Mucosa of stomach (tissue), 1 donor: ENCODE results near the gene ADK.
"Not testable (repeated sequence)": the region's sequence is repeated elsewhere in the genome, so short reads cannot be mapped to it uniquely, and the experiment has no call there.

ENCODE experiments used
- H3K27me3 ChIP-seq: one replicate; pipeline ENCODE4 v1.7.0; 2013; ENCODE audit warnings: mild to moderate bottlenecking, low read length; ENCODE audit not compliant: control insufficient read depth, insufficient read depth
- H3K36me3 ChIP-seq: one replicate; pipeline ENCODE4 v1.7.0; 2013; ENCODE audit warnings: low read length; ENCODE audit not compliant: control insufficient read depth, insufficient read depth
- H3K4me1 ChIP-seq: one replicate; pipeline ENCODE4 v1.7.0; 2013; ENCODE audit warnings: mild to moderate bottlenecking, low read length; ENCODE audit not compliant: control insufficient read depth, insufficient read depth
- H3K4me3 ChIP-seq: one replicate; pipeline ENCODE4 v1.7.0; 2013; ENCODE audit warnings: low read length
- H3K9ac ChIP-seq: one replicate; pipeline ENCODE4 v1.7.0; 2013; ENCODE audit warnings: mild to moderate bottlenecking, low read length, moderate library complexity
- H3K9me3 ChIP-seq: one replicate; pipeline ENCODE4 v1.7.0; 2013; ENCODE audit warnings: mild to moderate bottlenecking, low read length, moderate library complexity; ENCODE audit not compliant: control insufficient read depth
- donor health status: Pancreatic carcinoma.

ADK gene

GRCh38 chr10:74573497-74573896, 422.5 kb downstream of the ADK start:
- not testable (repeated sequence) for H3K36me3 ChIP-seq, H3K4me1 ChIP-seq, H3K9me3 ChIP-seq, H3K27me3 ChIP-seq, H3K4me3 ChIP-seq, H3K9ac ChIP-seq

GRCh38 chr10:74575191-74575720, 424.2 kb downstream of the ADK start:
- H3K4me1 ChIP-seq = no peaks in the 10 kb centered on the region
- H3K36me3 ChIP-seq = no peaks in the 10 kb centered on the region
- H3K9me3 ChIP-seq = no peaks in the 10 kb centered on the region
- H3K9ac ChIP-seq = no peak overlapping the region
- no peak overlapping the region for H3K4me3 ChIP-seq
- no peaks in the 10 kb centered on the region for H3K27me3 ChIP-seq

DNA sequence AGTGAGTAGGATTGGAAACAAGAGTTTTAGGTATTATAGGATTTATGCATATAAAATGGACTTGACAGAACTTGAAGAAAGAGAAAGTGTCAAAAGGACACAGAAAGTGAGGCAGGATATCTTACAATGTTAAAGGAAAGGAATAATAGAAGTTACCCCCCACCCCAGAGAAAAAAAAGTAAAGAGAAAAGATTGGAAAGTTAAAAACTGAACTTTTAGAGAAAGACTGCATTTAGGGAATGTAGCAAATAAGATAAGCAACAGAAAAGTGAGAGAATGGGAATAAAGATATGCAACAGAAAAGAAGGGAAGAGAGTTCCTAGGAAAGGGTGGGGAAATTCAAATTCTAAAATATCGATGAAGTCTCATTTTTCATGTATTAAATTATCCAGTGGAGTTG, 424.9 kb downstream of the ADK start:
- H3K27me3 ChIP-seq = no peaks in the 10 kb centered on the region
- no peaks in the 10 kb centered on the region for H3K9me3 ChIP-seq
- no peaks in the 10 kb centered on the region for H3K36me3 ChIP-seq
- H3K4me1 ChIP-seq = no peaks in the 10 kb centered on the region
- H3K4me3 ChIP-seq = no peak overlapping the region
- H3K9ac ChIP-seq = no peak overlapping the region

GRCh38 chr10:74576586-74576985, 425.6 kb downstream of the ADK start:
- Histone ChIP-seq H3K4me1 (no peaks in the 10 kb centered on the region), H3K9me3 (no peaks in the 10 kb centered on the region), H3K36me3 (no peaks in the 10 kb centered on the region)

DNA sequence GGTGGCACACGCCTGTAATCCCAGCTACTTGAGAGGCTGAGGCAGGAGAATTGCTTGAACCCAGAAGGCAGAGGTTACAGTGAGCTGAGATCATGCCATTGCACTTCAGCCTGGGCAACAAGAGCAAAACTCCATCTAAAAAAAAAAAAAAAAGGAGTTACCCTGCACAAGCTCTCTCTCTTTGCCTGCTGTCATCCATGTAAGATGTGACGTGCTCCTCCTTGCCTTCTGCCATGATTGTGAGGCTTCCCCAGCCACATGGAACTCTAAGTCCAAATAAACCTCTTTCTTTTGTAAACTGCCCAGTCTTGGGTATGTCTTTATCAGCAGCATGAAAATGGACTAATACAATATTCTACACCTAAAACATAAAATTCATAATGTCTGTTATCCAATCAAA, 429.4 kb downstream of the ADK start:
- not testable (repeated sequence) for H3K9ac ChIP-seq, H3K36me3 ChIP-seq, H3K27me3 ChIP-seq, H3K9me3 ChIP-seq, H3K4me3 ChIP-seq, H3K4me1 ChIP-seq

More at GRCh38 chr10:74576586-74576985, 425.6 kb downstream of the ADK start:
- Histone ChIP-seq H3K4me3 (no peak overlapping the region), H3K27me3 (no peaks in the 10 kb centered on the region), H3K9ac (no peak overlapping the region)

DNA sequence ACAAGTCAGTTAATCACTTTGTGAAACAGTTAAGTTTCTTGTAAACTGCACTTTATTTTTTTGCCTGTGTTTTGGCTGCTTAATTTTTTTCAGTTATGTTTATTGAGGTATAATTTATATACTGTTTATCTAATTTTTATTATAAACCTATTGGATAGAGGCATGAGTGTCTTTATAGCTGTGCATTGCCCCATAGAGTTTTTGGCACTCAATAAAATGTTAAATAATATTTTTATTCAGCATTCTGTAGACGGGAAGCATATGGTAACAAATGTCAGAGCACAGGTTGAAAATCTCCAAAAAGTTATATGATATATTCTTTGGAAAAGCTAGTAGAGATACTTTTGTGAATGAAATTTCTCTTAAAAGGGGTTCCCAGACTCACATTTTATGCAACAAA, 431.5 kb downstream of the ADK start:
- no peaks in the 10 kb centered on the region for H3K27me3 ChIP-seq
- H3K4me3 ChIP-seq = no peak overlapping the region
- H3K4me1 ChIP-seq = peaks cover 4% of the 10 kb centered on the region
- H3K36me3 ChIP-seq = no peaks in the 10 kb centered on the region
- no peak overlapping the region for H3K9ac ChIP-seq
- H3K9me3 ChIP-seq = no peaks in the 10 kb centered on the region

DNA sequence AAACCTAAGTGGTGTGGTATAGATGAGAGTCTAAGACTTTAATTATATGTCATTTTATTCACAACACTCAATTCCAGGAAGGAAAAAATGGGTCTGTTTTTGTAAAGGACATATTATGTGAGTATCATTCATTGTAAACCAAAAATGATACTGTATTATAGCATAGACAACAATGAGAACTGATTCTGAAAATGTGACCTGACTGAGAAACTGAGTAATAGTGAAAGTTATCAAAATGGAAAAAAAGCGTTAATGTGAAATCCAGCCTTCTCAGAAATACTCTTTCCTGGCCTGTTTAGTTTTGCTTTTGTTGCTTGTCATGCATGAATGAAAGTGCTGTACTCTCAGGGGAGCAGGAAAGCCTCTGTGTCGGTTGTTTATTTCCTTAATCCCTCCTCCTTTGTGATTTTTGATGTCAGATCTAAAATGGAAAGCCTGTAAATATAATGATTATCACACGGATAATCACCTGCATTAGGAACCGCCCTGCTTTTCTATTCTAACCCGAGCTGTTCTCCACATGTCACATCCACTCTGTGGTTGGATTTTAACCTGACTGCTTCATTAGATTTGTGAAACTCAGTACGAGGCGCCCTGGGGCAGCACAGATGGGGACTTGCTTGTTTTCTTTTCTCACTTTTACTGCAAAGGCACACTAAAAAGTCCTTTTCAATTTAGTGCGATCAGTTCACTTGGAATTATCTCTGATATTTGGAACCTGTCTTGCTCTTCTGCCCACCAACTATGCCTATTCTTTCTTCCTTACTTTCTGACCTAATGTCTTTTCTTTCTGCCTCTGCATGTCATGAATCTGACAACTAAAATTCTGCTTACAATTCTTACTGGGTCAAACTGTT, 434.4 kb downstream of the ADK start:
- Histone ChIP-seq H3K9me3 (no peaks in the 10 kb centered on the region), H3K27me3 (no peaks in the 10 kb centered on the region), H3K9ac (no peak overlapping the region), H3K4me3 (no peak overlapping the region), H3K4me1 (peaks cover 14% of the 10 kb centered on the region), H3K36me3 (no peaks in the 10 kb centered on the region)

DNA sequence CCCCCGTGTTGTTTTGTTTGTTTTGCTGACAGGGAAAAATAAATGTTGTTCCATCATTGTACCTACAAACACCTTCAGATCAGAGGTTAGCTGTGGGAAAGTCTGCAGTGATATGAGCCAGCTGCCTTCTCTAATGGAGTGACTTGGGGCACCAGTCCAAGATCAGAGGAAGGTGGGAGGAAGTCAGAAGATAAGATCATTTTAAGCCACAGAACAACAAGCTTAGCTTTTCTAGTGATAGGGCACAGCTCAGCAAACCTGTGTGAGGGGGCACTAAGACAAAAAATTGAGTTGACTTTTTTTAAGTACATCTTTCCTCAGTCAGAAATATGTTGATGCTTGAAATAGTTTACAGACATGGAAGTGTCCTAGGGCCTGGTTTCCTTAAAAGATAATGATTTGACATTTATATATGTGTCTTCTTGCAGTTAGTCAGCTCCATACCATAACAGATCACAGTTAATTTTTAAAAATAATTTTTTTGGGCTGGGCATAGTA, 435.1 kb downstream of the ADK start:
- no peak overlapping the region for H3K9ac ChIP-seq
- no peaks in the 10 kb centered on the region for H3K9me3 ChIP-seq
- H3K36me3 ChIP-seq = no peaks in the 10 kb centered on the region
- no peak overlapping the region for H3K4me3 ChIP-seq
- peaks cover 14% of the 10 kb centered on the region for H3K4me1 ChIP-seq
- H3K27me3 ChIP-seq = no peaks in the 10 kb centered on the region

DNA sequence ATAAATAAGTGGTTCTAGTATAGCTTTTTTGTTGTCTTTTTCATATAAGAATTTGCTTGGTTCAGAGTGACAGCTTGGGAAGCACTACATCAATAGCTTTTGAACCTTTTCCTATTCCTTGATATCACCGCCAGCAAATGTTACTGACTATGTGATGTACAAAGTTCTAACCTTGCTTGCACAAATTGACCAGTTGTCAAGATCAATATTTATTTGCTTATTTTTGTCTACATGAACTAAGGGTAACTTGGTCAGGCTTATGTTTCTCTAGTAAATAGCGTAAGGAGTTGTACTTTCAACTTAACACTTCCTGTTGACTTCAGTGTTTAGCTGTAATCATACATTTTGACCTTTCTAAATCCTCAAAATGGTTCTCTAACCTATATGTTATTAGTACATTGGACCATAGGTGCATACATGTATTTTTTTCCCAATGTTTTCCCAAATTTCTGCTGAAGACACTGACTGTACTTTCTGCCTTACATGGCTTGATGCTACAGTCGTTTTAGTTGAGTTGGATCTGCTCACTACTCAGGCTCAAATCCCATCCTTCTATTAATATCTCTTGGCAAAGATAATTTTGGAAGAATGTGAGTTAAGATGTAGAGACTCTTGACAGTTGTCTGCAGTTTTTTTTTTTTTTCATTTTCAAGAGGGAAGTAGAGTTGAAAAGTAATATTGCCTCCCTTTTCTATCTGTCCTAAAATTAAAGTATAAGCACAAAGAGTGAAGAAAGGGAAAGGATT, 436.3 kb downstream of the ADK start:
- Histone ChIP-seq H3K36me3 (no peaks in the 10 kb centered on the region), H3K4me1 (peaks cover 14% of the 10 kb centered on the region), H3K4me3 (no peak overlapping the region), H3K27me3 (no peaks in the 10 kb centered on the region), H3K9ac (no peak overlapping the region), H3K9me3 (no peaks in the 10 kb centered on the region)

GRCh38 chr10:74589226-74589673, 438.2 kb downstream of the ADK start:
- Histone ChIP-seq H3K27me3 (no peaks in the 10 kb centered on the region), H3K9me3 (no peaks in the 10 kb centered on the region), H3K4me1 (peaks cover 14% of the 10 kb centered on the region), H3K36me3 (no peaks in the 10 kb centered on the region), H3K4me3 (no peak overlapping the region), H3K9ac (no peak overlapping the region)

DNA sequence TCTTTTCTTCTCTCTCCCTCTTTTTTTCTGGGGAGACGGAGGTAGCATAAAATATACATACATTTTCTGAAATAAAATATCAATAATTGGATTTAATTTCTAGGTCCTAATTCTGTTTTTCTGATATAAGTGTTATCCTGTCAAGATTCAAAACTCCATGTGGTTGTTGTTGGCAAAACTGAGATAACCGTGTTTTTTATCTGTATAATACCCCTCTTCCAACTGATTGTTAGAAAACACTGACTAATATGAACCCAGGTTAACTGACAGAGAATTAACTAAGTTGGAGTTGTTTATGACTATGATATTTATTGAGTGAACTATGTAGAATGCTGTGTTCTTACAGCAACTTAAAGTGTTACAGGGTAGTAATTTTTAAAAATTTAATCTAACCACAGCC, 438.8 kb downstream of the ADK start:
- H3K27me3 ChIP-seq = no peaks in the 10 kb centered on the region
- no peak overlapping the region for H3K4me3 ChIP-seq
- H3K36me3 ChIP-seq = no peaks in the 10 kb centered on the region
- H3K9ac ChIP-seq = no peak overlapping the region
- peaks cover 14% of the 10 kb centered on the region for H3K4me1 ChIP-seq
- H3K9me3 ChIP-seq = no peaks in the 10 kb centered on the region

DNA sequence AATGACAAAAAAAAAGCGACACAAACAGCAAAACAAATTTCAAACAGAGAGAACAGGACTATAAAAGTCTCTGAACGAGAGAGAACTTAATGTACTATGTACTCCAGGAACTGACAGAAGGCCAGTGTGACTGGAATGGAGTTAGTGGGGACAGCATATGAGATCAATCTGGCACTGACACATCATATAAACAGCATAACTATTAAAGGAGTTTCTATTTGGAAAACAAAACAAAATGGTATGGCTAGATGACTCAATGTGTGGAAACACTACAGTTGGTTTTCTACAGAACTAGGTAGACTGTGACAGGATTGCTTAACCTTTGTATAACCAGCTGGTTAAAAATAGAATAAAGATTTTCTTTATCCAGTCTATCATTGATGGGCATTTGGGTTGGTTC, 442.4 kb downstream of the ADK start:
- H3K36me3 ChIP-seq = no peaks in the 10 kb centered on the region
- no peak overlapping the region for H3K4me3 ChIP-seq
- no peaks in the 10 kb centered on the region for H3K9me3 ChIP-seq
- H3K27me3 ChIP-seq = no peaks in the 10 kb centered on the region
- H3K9ac ChIP-seq = no peak overlapping the region
- peaks cover 9% of the 10 kb centered on the region for H3K4me1 ChIP-seq
